Endodermal cell (in vitro differentiated cells): ENCODE results near the gene SIGLEC6. TPM values are rescaled to one million over a fixed set of nuclear protein-coding genes. Genes with fewer than 3 reads are reported as not detected.

Experiments
- DNase-seq: peaks from one replicate; pipeline ENCODE4 v3.0.0-alpha.2; 2017
- H3K27ac ChIP-seq: 2 replicates; pipeline ENCODE4 v1.5.1; 2013; ENCODE audit warnings: mild to moderate bottlenecking, low read depth, low read length, moderate library complexity
- H3K27me3 ChIP-seq: 2 replicates; pipeline ENCODE4 v1.6.1; 2013; ENCODE audit warnings: mild to moderate bottlenecking, low read length, moderate library complexity; ENCODE audit not compliant: insufficient read depth, control insufficient read depth, poor library complexity, severe bottlenecking
- H3K36me3 ChIP-seq: 2 replicates; pipeline ENCODE4 v1.7.0; 2013; ENCODE audit warnings: mild to moderate bottlenecking, low read length, moderate library complexity; ENCODE audit not compliant: control insufficient read depth, insufficient read depth
- H3K4me1 ChIP-seq: one replicate; pipeline ENCODE4 v1.7.0; 2013; ENCODE audit warnings: low read length; ENCODE audit not compliant: control insufficient read depth, insufficient read depth
- H3K4me3 ChIP-seq: 2 replicates; pipeline ENCODE4 v1.5.1; 2013; ENCODE audit warnings: mild to moderate bottlenecking, low read length, moderate library complexity
- H3K9ac ChIP-seq: 2 replicates; pipeline ENCODE4 v1.6.1; 2013; ENCODE audit warnings: mild to moderate bottlenecking, low read length, moderate library complexity; ENCODE audit not compliant: poor library complexity, severe bottlenecking; ENCODE audit errors: extremely low read depth
- H3K9me3 ChIP-seq: 2 replicates; pipeline ENCODE4 v1.6.1; 2013; ENCODE audit warnings: mild to moderate bottlenecking, low read length, moderate library complexity; ENCODE audit not compliant: control insufficient read depth
- H3K27ac Mint-ChIP-seq: 2 replicates; pipeline ENCODE4 v1.8.0; 2020; ENCODE audit warnings: mixed read lengths
- H3K27me3 Mint-ChIP-seq: 2 replicates; pipeline ENCODE4 v1.8.0; 2021; ENCODE audit warnings: mild to moderate bottlenecking, mixed read lengths; ENCODE audit not compliant: insufficient read depth
- H3K36me3 Mint-ChIP-seq: 2 replicates; pipeline ENCODE4 v1.8.0; 2020; ENCODE audit warnings: low read depth, mixed read lengths
- H3K4me1 Mint-ChIP-seq: 2 replicates; pipeline ENCODE4 v1.8.0; 2020; ENCODE audit warnings: mixed read lengths
- H3K4me3 Mint-ChIP-seq: 2 replicates; pipeline ENCODE4 v1.8.0; 2020; ENCODE audit warnings: mild to moderate bottlenecking, moderate library complexity, mixed read lengths
- H3K9me3 Mint-ChIP-seq: 2 replicates; pipeline ENCODE4 v1.8.0; 2020; ENCODE audit warnings: mild to moderate bottlenecking, mixed read lengths
- CTCF ChIP-seq: fragments of 200-600 bp; sonication (generic); conservative IDR thresholded peaks from 2 replicates; pipeline ENCODE4 v1.5.0; 2021; ENCODE audit warnings: antibody characterized with exemption, mild to moderate bottlenecking
- WGBS, 2 experiments: methylation state at CpG; one replicate each; pipeline versions ENCODE4 v1.1.5 to v1.1.7; 2013; ENCODE audit warnings: missing lambda C conversion rate in 2 of 2, mixed read lengths in 1 of 2; ENCODE audit not compliant: insufficient coverage in 1 of 2, insufficient read length in 1 of 2; 5-methylcytosine and 5-hydroxymethylcytosine counted together
- total RNA-seq, 2 donors: library from RNA; stranded (reverse); fragmentation: NEBNext Ultra II Directional in 1 of 2; extraction: Animal tissue kit (Norgen Biotek cat#: 25700) in 1 of 2; gene quantifications; 2 replicates in 1 of 2; 3 replicates in 1 of 2; pipeline ENCODE4 v1.2.1, GENCODE V29; 2021

SIGLEC6 gene
- total RNA-seq, 2 donors from 2014 or later = 0.26 TPM; not detected in 1

- 47 to 62% methylated on average over 3 to 4 of the region's 7 CpGs for WGBS, 2 experiments
- Mint-ChIP-seq H3K27ac (no peak overlapping the region), H3K4me3 (no peak overlapping the region), H3K27me3 (peaks cover 35% of the 10 kb centered on the region), H3K9me3 (no peaks in the 10 kb centered on the region), H3K36me3 (no peaks in the 10 kb centered on the region), H3K4me1 (no peaks in the 10 kb centered on the region)
- Histone ChIP-seq H3K27me3 (peaks cover 21% of the 10 kb centered on the region), H3K36me3 (no peaks in the 10 kb centered on the region), H3K9ac (no peak overlapping the region), H3K27ac (no peak overlapping the region), H3K4me1 (no peaks in the 10 kb centered on the region), H3K4me3 (no peak overlapping the region), H3K9me3 (no peaks in the 10 kb centered on the region)
- peak; percentile 92 for TF ChIP-seq CTCF
- peak; percentile 90 for DNase-seq
Observed at GRCh38 chr19:51473009-51473707, 58.3 kb downstream of the SIGLEC6 start.

DNA sequence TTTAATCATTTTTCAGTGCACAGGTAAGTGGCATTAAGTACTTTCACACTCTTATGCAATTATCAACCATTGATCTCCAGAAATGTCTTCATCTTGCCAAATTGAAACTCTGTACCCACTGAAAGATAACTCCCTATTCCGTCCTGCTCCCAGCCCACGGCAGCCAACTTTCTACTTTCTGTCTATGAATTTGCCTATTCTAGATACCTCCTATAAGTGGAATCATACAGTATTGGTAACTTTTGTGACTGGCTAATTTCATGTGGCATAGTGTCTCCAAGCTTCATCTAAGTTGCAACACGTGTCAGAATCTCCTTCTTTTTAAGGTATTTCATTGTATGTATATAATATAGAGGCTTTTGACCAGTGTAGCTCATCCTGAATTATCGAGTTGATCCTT is 58.9 kb downstream of the SIGLEC6 start:
- H3K27ac ChIP-seq = no peak overlapping the region
- Mint-ChIP-seq H3K36me3 (no peaks in the 10 kb centered on the region), H3K27me3 (peaks cover 39% of the 10 kb centered on the region), H3K9me3 (no peaks in the 10 kb centered on the region), H3K4me3 (no peak overlapping the region), H3K4me1 (no peaks in the 10 kb centered on the region), H3K27ac (no peak overlapping the region)
- DNase-seq = no peak
- no peak overlapping the region for H3K9ac ChIP-seq
- H3K4me3 ChIP-seq = no peak overlapping the region
- no peaks in the 10 kb centered on the region for H3K36me3 ChIP-seq
- H3K27me3 ChIP-seq = peaks cover 27% of the 10 kb centered on the region
- no peak for TF ChIP-seq CTCF
- no peaks in the 10 kb centered on the region for H3K9me3 ChIP-seq
- 26% methylated on average over 4 of the region's 4 CpGs; no CpG with 5 or more reads in 1 of the 2 experiments for WGBS, 2 experiments
- no peaks in the 10 kb centered on the region for H3K4me1 ChIP-seq

DNA sequence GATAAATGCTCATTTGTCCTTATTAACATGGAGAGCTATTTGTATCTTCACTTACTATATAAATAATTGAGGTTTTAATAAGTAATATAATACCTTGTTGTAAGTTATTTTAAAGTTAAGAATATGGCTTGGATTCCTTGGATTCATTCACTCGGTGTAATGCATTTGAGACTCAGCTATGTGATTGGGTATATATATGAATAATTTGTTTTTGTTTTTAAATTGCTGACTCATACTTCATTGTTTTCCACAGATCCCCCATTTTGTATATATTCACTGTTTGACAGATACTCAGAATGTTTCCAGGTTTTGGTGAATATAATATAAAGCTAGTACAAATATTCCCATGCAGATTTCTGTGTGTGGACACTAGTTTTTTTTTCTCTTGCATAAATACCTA is 59.9 kb downstream of the SIGLEC6 start:
- no peaks in the 10 kb centered on the region for H3K9me3 Mint-ChIP-seq

More for the DNA sequence above, 59.9 kb downstream of the SIGLEC6 start:
- H3K4me3 Mint-ChIP-seq = no peak overlapping the region
- Histone ChIP-seq H3K9ac (no peak overlapping the region), H3K27me3 (peaks cover 38% of the 10 kb centered on the region), H3K36me3 (no peaks in the 10 kb centered on the region), H3K4me3 (no peak overlapping the region), H3K27ac (no peak overlapping the region), H3K4me1 (no peaks in the 10 kb centered on the region), H3K9me3 (no peaks in the 10 kb centered on the region)
- H3K36me3 Mint-ChIP-seq = no peaks in the 10 kb centered on the region
- TF ChIP-seq CTCF = no peak
- no CpG with 5 or more reads among the region's 1 CpG for WGBS, 2 experiments
- no peaks in the 10 kb centered on the region for H3K4me1 Mint-ChIP-seq
- no peak overlapping the region for H3K27ac Mint-ChIP-seq
- no peak for DNase-seq
- H3K27me3 Mint-ChIP-seq = peaks cover 49% of the 10 kb centered on the region
